ENCODE results near the gene P2RX5.

P2RX5 gene

GRCh38 chr17:3690094-3690715, 5.8 kb downstream of the P2RX5 start:
- peaks cover 9% of the 10 kb centered on the region for H3K4me1 ChIP-seq (ENCODE audit: control insufficient read depth, insufficient read depth, low read length)
- H3K4me3 ChIP-seq (ENCODE audit: low read length) = no peak overlapping the region
- peaks cover under 1% of the 10 kb centered on the region for H3K27me3 ChIP-seq (ENCODE audit: control insufficient read depth, insufficient read depth, low read length)
- H3K36me3 ChIP-seq (ENCODE audit: insufficient read depth, low read length) = no peaks in the 10 kb centered on the region
- no peaks in the 10 kb centered on the region for H3K9me3 ChIP-seq (replicated peaks; ENCODE audit: low read length)
- no peak overlapping the region for H3K9ac ChIP-seq (ENCODE audit: low read depth, low read length)
- H3K4me2 ChIP-seq (ENCODE audit: low read length) = no peak overlapping the region

GRCh38 chr17:3689262-3690093, 6.5 kb downstream of the P2RX5 start:
- peaks cover 3% of the 10 kb centered on the region for H3K27me3 ChIP-seq (ENCODE audit: control insufficient read depth, insufficient read depth, low read length)
- no peak overlapping the region for H3K9ac ChIP-seq (ENCODE audit: low read depth, low read length)
- no peak overlapping the region for H3K4me2 ChIP-seq (ENCODE audit: low read length)
- H3K9me3 ChIP-seq (replicated peaks; ENCODE audit: low read length) = no peaks in the 10 kb centered on the region
- no peaks in the 10 kb centered on the region for H3K36me3 ChIP-seq (ENCODE audit: insufficient read depth, low read length)
- no peak overlapping the region for H3K4me3 ChIP-seq (ENCODE audit: low read length)
- peaks cover 2% of the 10 kb centered on the region for H3K4me1 ChIP-seq (ENCODE audit: control insufficient read depth, insufficient read depth, low read length)

DNA sequence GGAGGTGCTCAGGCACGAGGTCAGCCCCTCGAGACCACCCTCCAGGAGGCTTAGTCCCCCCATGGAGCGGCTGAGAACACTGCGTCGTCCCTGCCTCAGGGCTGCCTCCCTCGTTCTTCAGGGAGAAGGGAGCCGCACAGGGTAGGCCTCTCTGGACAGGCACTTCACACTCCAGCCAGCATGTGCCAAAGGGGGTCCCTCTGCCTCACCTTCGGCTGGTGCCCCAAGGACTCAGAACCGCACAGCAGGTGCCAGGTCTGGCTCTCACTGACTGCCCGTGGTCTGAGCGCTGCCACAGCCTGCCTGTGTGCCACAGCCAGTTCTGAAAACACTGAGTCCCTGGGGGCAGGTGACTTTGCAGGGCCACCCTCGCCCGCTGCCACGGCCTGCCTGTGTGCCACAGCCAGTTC, 7.1 kb downstream of the P2RX5 start:
- no peaks in the 10 kb centered on the region for H3K4me1 ChIP-seq (ENCODE audit: control insufficient read depth, insufficient read depth, low read length)
- H3K36me3 ChIP-seq (ENCODE audit: insufficient read depth, low read length) = no peaks in the 10 kb centered on the region
- no peak overlapping the region for H3K4me3 ChIP-seq (ENCODE audit: low read length)
- H3K9me3 ChIP-seq (replicated peaks; ENCODE audit: low read length) = no peaks in the 10 kb centered on the region
- H3K9ac ChIP-seq (ENCODE audit: low read depth, low read length) = no peak overlapping the region
- H3K27me3 ChIP-seq (ENCODE audit: control insufficient read depth, insufficient read depth, low read length) = peaks cover 3% of the 10 kb centered on the region
- H3K4me2 ChIP-seq (ENCODE audit: low read length) = no peak overlapping the region

GRCh38 chr17:3688027-3688553, 7.9 kb downstream of the P2RX5 start:
- no peaks in the 10 kb centered on the region for H3K36me3 ChIP-seq (ENCODE audit: insufficient read depth, low read length)
- no peak overlapping the region for H3K4me3 ChIP-seq (ENCODE audit: low read length)
- no peaks in the 10 kb centered on the region for H3K9me3 ChIP-seq (replicated peaks; ENCODE audit: low read length)
- H3K9ac ChIP-seq (ENCODE audit: low read depth, low read length) = no peak overlapping the region
- no peak overlapping the region for H3K4me2 ChIP-seq (ENCODE audit: low read length)
- peaks cover 3% of the 10 kb centered on the region for H3K27me3 ChIP-seq (ENCODE audit: control insufficient read depth, insufficient read depth, low read length)
- no peaks in the 10 kb centered on the region for H3K4me1 ChIP-seq (ENCODE audit: control insufficient read depth, insufficient read depth, low read length)

DNA sequence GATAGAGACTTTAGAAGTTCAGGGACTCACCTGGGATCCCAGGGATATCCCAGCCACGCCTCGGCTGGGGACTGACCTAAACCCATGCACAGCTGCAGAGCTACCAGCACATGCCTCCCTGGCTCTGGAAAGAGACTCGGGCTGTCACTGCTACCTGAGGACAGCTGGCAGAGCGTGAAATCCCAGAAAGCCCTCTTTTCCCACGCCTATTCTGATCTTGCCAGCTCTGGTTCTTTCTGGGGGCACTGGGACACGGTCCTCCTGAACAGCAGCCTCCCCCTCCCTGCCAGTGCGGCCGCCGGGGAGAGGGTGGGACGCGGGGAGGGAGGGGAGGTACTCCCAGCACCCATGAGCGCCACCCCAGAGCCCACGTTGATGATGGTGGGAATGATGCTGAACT, 10.8 kb downstream of the P2RX5 start:
- Histone ChIP-seq H3K9ac (ENCODE audit: low read depth, low read length) (no peak overlapping the region), H3K9me3 (replicated peaks; ENCODE audit: low read length) (no peaks in the 10 kb centered on the region), H3K4me2 (ENCODE audit: low read length) (no peak overlapping the region), H3K4me1 (ENCODE audit: control insufficient read depth, insufficient read depth, low read length) (no peaks in the 10 kb centered on the region), H3K4me3 (ENCODE audit: low read length) (no peak overlapping the region), H3K27me3 (ENCODE audit: control insufficient read depth, insufficient read depth, low read length) (peaks cover 3% of the 10 kb centered on the region), H3K36me3 (ENCODE audit: insufficient read depth, low read length) (no peaks in the 10 kb centered on the region)

DNA sequence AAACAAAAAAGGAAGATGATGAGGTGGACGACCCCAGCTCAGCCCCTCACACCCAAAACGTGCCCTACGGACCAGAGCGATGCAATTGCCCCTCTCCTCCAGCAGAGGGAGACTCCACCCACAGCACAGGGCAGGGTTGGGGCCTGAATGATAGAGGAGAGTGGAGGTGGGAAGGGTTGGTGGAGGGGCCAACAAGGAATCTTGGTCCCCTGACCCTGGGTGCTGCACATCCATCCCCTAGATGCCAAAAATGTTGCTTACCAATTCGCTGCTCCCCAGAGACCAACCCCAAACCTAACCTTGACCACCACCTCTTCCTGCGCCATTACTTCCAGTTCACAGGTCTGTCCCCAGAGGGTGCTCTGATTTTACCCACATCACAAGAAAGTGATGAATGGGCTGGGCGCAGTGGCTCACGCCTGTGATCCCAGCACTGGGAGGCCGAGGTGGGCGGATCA, 12.9 kb downstream of the P2RX5 start:
- Histone ChIP-seq H3K9ac (ENCODE audit: low read depth, low read length) (no peak overlapping the region), H3K9me3 (replicated peaks; ENCODE audit: low read length) (no peaks in the 10 kb centered on the region), H3K36me3 (ENCODE audit: insufficient read depth, low read length) (no peaks in the 10 kb centered on the region), H3K4me3 (ENCODE audit: low read length) (no peak overlapping the region), H3K4me1 (ENCODE audit: control insufficient read depth, insufficient read depth, low read length) (peaks cover 4% of the 10 kb centered on the region), H3K4me2 (ENCODE audit: low read length) (no peak overlapping the region), H3K27me3 (ENCODE audit: control insufficient read depth, insufficient read depth, low read length) (peaks cover 3% of the 10 kb centered on the region)

- Histone ChIP-seq H3K27me3 (ENCODE audit: control insufficient read depth, insufficient read depth, low read length) (peaks cover 3% of the 10 kb centered on the region), H3K9ac (ENCODE audit: low read depth, low read length) (no peak overlapping the region)
Measured at GRCh38 chr17:3682033-3682432, 13.9 kb downstream of the P2RX5 start.

GRCh38 chr17:3681565-3681964, 14.4 kb downstream of the P2RX5 start:
- Histone ChIP-seq H3K4me2 (ENCODE audit: low read length) (no peak overlapping the region), H3K9ac (ENCODE audit: low read depth, low read length) (no peak overlapping the region), H3K36me3 (ENCODE audit: insufficient read depth, low read length) (no peaks in the 10 kb centered on the region), H3K27me3 (ENCODE audit: control insufficient read depth, insufficient read depth, low read length) (peaks cover 3% of the 10 kb centered on the region), H3K4me3 (ENCODE audit: low read length) (no peak overlapping the region), H3K4me1 (ENCODE audit: control insufficient read depth, insufficient read depth, low read length) (peaks cover 4% of the 10 kb centered on the region), H3K9me3 (replicated peaks; ENCODE audit: low read length) (no peaks in the 10 kb centered on the region)

More at GRCh38 chr17:3682033-3682432, 13.9 kb downstream of the P2RX5 start:
- no peak overlapping the region for H3K4me2 ChIP-seq (ENCODE audit: low read length)
- H3K9me3 ChIP-seq (replicated peaks; ENCODE audit: low read length) = no peaks in the 10 kb centered on the region
- no peak overlapping the region for H3K4me3 ChIP-seq (ENCODE audit: low read length)
- no peaks in the 10 kb centered on the region for H3K36me3 ChIP-seq (ENCODE audit: insufficient read depth, low read length)
- H3K4me1 ChIP-seq (ENCODE audit: control insufficient read depth, insufficient read depth, low read length) = peaks cover 4% of the 10 kb centered on the region

DNA sequence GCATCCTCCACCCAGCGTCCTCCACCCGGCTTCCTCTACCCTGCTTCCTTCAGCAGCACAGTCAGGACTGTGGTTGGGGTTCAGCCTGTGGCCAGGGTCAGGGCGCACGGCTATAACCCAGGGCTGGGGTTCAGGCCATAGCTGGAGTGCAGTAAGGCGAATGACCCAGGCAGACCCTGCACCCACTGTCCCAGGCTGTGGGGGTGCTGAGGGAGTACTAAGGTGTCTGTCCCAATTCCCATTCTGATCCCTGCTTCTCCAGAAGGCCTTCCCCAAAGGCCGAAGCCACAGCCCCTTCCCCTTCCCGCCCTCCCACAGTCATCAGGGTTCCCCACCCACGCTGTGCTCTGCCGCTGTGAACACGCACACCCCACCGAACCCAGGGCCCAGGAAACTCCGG, 14.9 kb downstream of the P2RX5 start:
- Histone ChIP-seq H3K4me3 (ENCODE audit: low read length) (no peak overlapping the region), H3K27me3 (ENCODE audit: control insufficient read depth, insufficient read depth, low read length) (peaks cover 3% of the 10 kb centered on the region), H3K36me3 (ENCODE audit: insufficient read depth, low read length) (no peaks in the 10 kb centered on the region), H3K4me1 (ENCODE audit: control insufficient read depth, insufficient read depth, low read length) (peaks cover 4% of the 10 kb centered on the region), H3K9ac (ENCODE audit: low read depth, low read length) (no peak overlapping the region), H3K9me3 (replicated peaks; ENCODE audit: low read length) (no peaks in the 10 kb centered on the region), H3K4me2 (ENCODE audit: low read length) (no peak overlapping the region)

- peaks cover 4% of the 10 kb centered on the region for H3K4me1 ChIP-seq (ENCODE audit: control insufficient read depth, insufficient read depth, low read length)
- no peak overlapping the region for H3K4me2 ChIP-seq (ENCODE audit: low read length)
- no peak overlapping the region for H3K4me3 ChIP-seq (ENCODE audit: low read length)
- H3K27me3 ChIP-seq (ENCODE audit: control insufficient read depth, insufficient read depth, low read length) = no peaks in the 10 kb centered on the region
- no peaks in the 10 kb centered on the region for H3K36me3 ChIP-seq (ENCODE audit: insufficient read depth, low read length)
- no peaks in the 10 kb centered on the region for H3K9me3 ChIP-seq (replicated peaks; ENCODE audit: low read length)
- no peak overlapping the region for H3K9ac ChIP-seq (ENCODE audit: low read depth, low read length)
Measured at GRCh38 chr17:3679531-3680126, 16.3 kb downstream of the P2RX5 start.

- H3K36me3 ChIP-seq (ENCODE audit: insufficient read depth, low read length) = no peaks in the 10 kb centered on the region
- peaks cover 4% of the 10 kb centered on the region for H3K4me1 ChIP-seq (ENCODE audit: control insufficient read depth, insufficient read depth, low read length)
Measured at GRCh38 chr17:3678821-3679530, 17.0 kb downstream of the P2RX5 start.

More at GRCh38 chr17:3678821-3679530, 17.0 kb downstream of the P2RX5 start:
- Histone ChIP-seq H3K4me2 (ENCODE audit: low read length) (no peak overlapping the region), H3K9me3 (replicated peaks; ENCODE audit: low read length) (no peaks in the 10 kb centered on the region), H3K9ac (ENCODE audit: low read depth, low read length) (no peak overlapping the region), H3K4me3 (ENCODE audit: low read length) (no peak overlapping the region), H3K27me3 (ENCODE audit: control insufficient read depth, insufficient read depth, low read length) (no peaks in the 10 kb centered on the region)
